H1 (cell line): Measurements from ENCODE around the gene LCE5A. TPM values are rescaled to one million over a fixed set of nuclear protein-coding genes. Genes with fewer than 3 reads are reported as not detected.

ENCODE experiments used
- CTCF ChIA-PET: fragments of 300-600 bp; sonication (Branson Sonifier 250); formaldehyde crosslinking; loops from one replicate; lab custom pipeline; 2021; ENCODE audit not compliant: partially characterized antibody; lab: Charles Lee
- POLR2A ChIA-PET: fragments of 300-600 bp; sonication (Branson Sonifier 250); formaldehyde crosslinking; loops from one replicate; lab custom pipeline; 2021; ENCODE audit warnings: inconsistent platforms; ENCODE audit not compliant: partially characterized antibody; lab: Charles Lee
- DNase-seq, 2 experiments: peaks; one replicate each; pipeline versions ENCODE4 v3.0.0 to v3.0.0-alpha.2; 2010 to 2022; ENCODE audit warnings: low spot score in 2 of 2, low read depth in 1 of 2, mixed read lengths in 1 of 2
- FAIRE-seq: peaks from 2 replicates; lab custom pipeline; 2011; peaks lifted over from hg19 to GRCh38; lab: Jason Lieb, UNC
- H2AFZ ChIP-seq: 2 replicates; pipeline ENCODE4 v1.8.1; 2012; ENCODE audit warnings: low read length, inconsistent platforms
- H2AK5ac ChIP-seq: 2 replicates; pipeline ENCODE4 v1.6.1; 2013; ENCODE audit warnings: low read depth, low read length
- H2BK120ac ChIP-seq: replicated peaks from 2 replicates; pipeline ENCODE3; 2013; ENCODE audit warnings: low read depth, low read length, inconsistent platforms
- H2BK12ac ChIP-seq: 2 replicates; pipeline ENCODE4 v1.6.1; 2013; ENCODE audit warnings: low read depth, low read length
- H2BK15ac ChIP-seq: 2 replicates; pipeline ENCODE4 v1.6.1; 2013; ENCODE audit warnings: low read length
- H2BK20ac ChIP-seq: 2 replicates; pipeline ENCODE4 v1.6.1; 2013; ENCODE audit warnings: low read length
- H2BK5ac ChIP-seq: 2 replicates; pipeline ENCODE4 v1.6.1; 2013; ENCODE audit warnings: low read depth, low read length
- H3K14ac ChIP-seq: 2 replicates; pipeline ENCODE4 v1.6.1; 2013; ENCODE audit warnings: inconsistent platforms; ENCODE audit not compliant: insufficient read length
- H3K18ac ChIP-seq: 2 replicates; pipeline ENCODE4 v1.6.1; 2013; ENCODE audit warnings: low read length; ENCODE audit errors: extremely low read depth
- H3K23ac ChIP-seq: 2 replicates; pipeline ENCODE4 v1.6.1; 2013; ENCODE audit warnings: inconsistent platforms; ENCODE audit not compliant: insufficient read length
- H3K23me2 ChIP-seq: 2 replicates; pipeline ENCODE4 v1.6.1; 2013; ENCODE audit warnings: low read depth, low read length
- H3K27ac ChIP-seq: 2 replicates; pipeline ENCODE4 v1.6.1; 2011; ENCODE audit warnings: low read depth, low read length, inconsistent platforms
- H3K27me3 ChIP-seq, 4 experiments: replicated peaks in 1 of 4; 1 replicate in 1 of 4; 2 replicates in 3 of 4; pipeline versions ENCODE4 v1.6.1 to v1.8.1; 2011 to 2013; ENCODE audit warnings: low read length in 3 of 4, mild to moderate bottlenecking in 3 of 4, inconsistent platforms in 2 of 4, mixed read lengths in 2 of 4, moderate library complexity in 1 of 4; ENCODE audit not compliant: control insufficient read depth in 3 of 4, insufficient read depth in 3 of 4; ENCODE audit errors: extremely low read depth in 1 of 4
- H3K36me3 ChIP-seq, 4 experiments: 2 replicates each; pipeline versions ENCODE4 v1.6.1 to v1.8.1; 2011 to 2013; ENCODE audit warnings: mild to moderate bottlenecking in 4 of 4, low read length in 3 of 4, moderate library complexity in 2 of 4, control low read depth in 1 of 4, inconsistent platforms in 1 of 4; ENCODE audit not compliant: insufficient read depth in 4 of 4, control insufficient read depth in 2 of 4
- H3K4ac ChIP-seq: replicated peaks from 2 replicates; pipeline ENCODE3; 2013; ENCODE audit warnings: low read length, low read depth, mixed read lengths, inconsistent platforms; ENCODE audit not compliant: insufficient read length
- H3K4me1 ChIP-seq, 4 experiments: replicated peaks in 1 of 4; 1 replicate in 1 of 4; 2 replicates in 3 of 4; pipeline versions ENCODE4 v1.6.1 to v1.8.1; 2011 to 2013; ENCODE audit warnings: low read length in 3 of 4, inconsistent platforms in 2 of 4, mixed read lengths in 1 of 4; ENCODE audit not compliant: insufficient read depth in 4 of 4, control insufficient read depth in 3 of 4
- H3K4me2 ChIP-seq, 2 experiments: 2 replicates each; pipeline versions ENCODE4 v1.6.1 to v1.8.1; 2011 to 2013; ENCODE audit warnings: low read depth in 2 of 2, low read length in 2 of 2, control low read depth in 1 of 2, inconsistent platforms in 1 of 2, mild to moderate bottlenecking in 1 of 2; ENCODE audit not compliant: insufficient read depth in 1 of 2
- H3K4me3 ChIP-seq, 4 experiments: fragments of 200-600, 300-600 bp in 1 of 4; sonication (generic), shearing (Covaris generic), sonication (Bioruptor Twin) in 1 of 4; 2 replicates each; pipeline versions ENCODE4 v1.5.1 to v1.8.1; 2011 to 2016; ENCODE audit warnings: low read length in 4 of 4, low read depth in 3 of 4, control low read depth in 2 of 4, inconsistent platforms in 2 of 4, mild to moderate bottlenecking in 2 of 4, mixed read lengths in 1 of 4, moderate library complexity in 1 of 4; ENCODE audit not compliant: insufficient read depth in 2 of 4; ENCODE audit errors: extremely low read depth in 1 of 4
- H3K56ac ChIP-seq: replicated peaks from 2 replicates; pipeline ENCODE3; 2013; ENCODE audit warnings: low read depth, mild to moderate bottlenecking, mixed read lengths, low read length, inconsistent platforms; ENCODE audit not compliant: insufficient read length
- H3K79me1 ChIP-seq: 2 replicates; pipeline ENCODE4 v1.6.1; 2013; ENCODE audit warnings: low read depth, low read length, control low read depth
- H3K79me2 ChIP-seq, 2 experiments: 2 replicates each; pipeline versions ENCODE4 v1.6.1 to v1.8.1; 2012 to 2013; ENCODE audit warnings: low read length in 2 of 2, mild to moderate bottlenecking in 2 of 2, inconsistent platforms in 1 of 2; ENCODE audit not compliant: insufficient read depth in 2 of 2, control insufficient read depth in 1 of 2
- H3K9ac ChIP-seq, 4 experiments: replicated peaks in 1 of 4; 1 replicate in 1 of 4; 2 replicates in 3 of 4; pipeline versions ENCODE4 v1.6.1 to v1.8.1; 2011 to 2013; ENCODE audit warnings: low read depth in 3 of 4, low read length in 3 of 4, control low read depth in 2 of 4, mild to moderate bottlenecking in 2 of 4, moderate library complexity in 2 of 4, inconsistent platforms in 1 of 4; ENCODE audit errors: extremely low read depth in 1 of 4
- H3K9me3 ChIP-seq, 2 experiments: 2 replicates each; pipeline versions ENCODE4 v1.6.1 to v1.8.1; 2012 to 2013; ENCODE audit warnings: mild to moderate bottlenecking in 2 of 2, moderate library complexity in 2 of 2, control low read depth in 1 of 2, inconsistent platforms in 1 of 2, low read depth in 1 of 2, low read length in 1 of 2, mixed read lengths in 1 of 2; ENCODE audit not compliant: insufficient read depth in 2 of 2
- H4K20me1 ChIP-seq, 2 experiments: replicated peaks in 1 of 2; 2 replicates each; pipeline versions ENCODE3 to v1.8.1; 2011 to 2013; ENCODE audit warnings: inconsistent platforms in 2 of 2, low read length in 2 of 2, mild to moderate bottlenecking in 1 of 2; ENCODE audit not compliant: insufficient read depth in 2 of 2, control insufficient read depth in 1 of 2
- H4K5ac ChIP-seq: 2 replicates; pipeline ENCODE4 v1.6.1; 2013; ENCODE audit warnings: low read length, low read depth, mixed read lengths, inconsistent platforms; ENCODE audit not compliant: insufficient read length
- H4K8ac ChIP-seq: 2 replicates; pipeline ENCODE4 v1.8.0; 2013; ENCODE audit warnings: mild to moderate bottlenecking, moderate library complexity, low read length, inconsistent platforms; ENCODE audit not compliant: insufficient read depth; ENCODE audit errors: extremely low read depth
- H4K91ac ChIP-seq: replicated peaks from 2 replicates; pipeline ENCODE3; 2013; ENCODE audit warnings: low read length, mixed read lengths, inconsistent platforms; ENCODE audit not compliant: insufficient read length
- CREB1 ChIP-seq: IDR thresholded peaks from 2 replicates; pipeline ENCODE4 v1.6.1; 2012; ENCODE audit warnings: inconsistent platforms
- CTCF ChIP-seq, 3 experiments: IDR thresholded peaks; 1 replicate in 2 of 3; 2 replicates in 1 of 3; pipeline versions ENCODE4 v1.5.1 to v1.6.1; 2011; ENCODE audit warnings: low read length in 3 of 3, mild to moderate bottlenecking in 3 of 3, inconsistent platforms in 2 of 3, low read depth in 1 of 3, moderate library complexity in 1 of 3; ENCODE audit not compliant: insufficient read depth in 1 of 3; ENCODE audit errors: control extremely low read depth in 1 of 3
- RAD21 ChIP-seq, 2 experiments: IDR thresholded peaks in 1 of 2; conservative IDR thresholded peaks in 1 of 2; 2 replicates each; pipeline ENCODE4 v1.6.1; 2011; ENCODE audit warnings: low read depth in 2 of 2, low read length in 2 of 2, improper control_type of control experiment in 1 of 2, inconsistent platforms in 1 of 2, mild to moderate bottlenecking in 1 of 2, moderate library complexity in 1 of 2
- WGBS, 2 experiments: shearing (Covaris generic) in 1 of 2; methylation state at CpG; one replicate each; pipeline versions ENCODE4 v1.1.6 to v1.1.7; 2013 to 2015; ENCODE audit warnings: low lambda C conversion rate in 2 of 2, mixed read lengths in 2 of 2, inconsistent platforms in 1 of 2, low coverage in 1 of 2, missing lambda C conversion rate in 1 of 2; ENCODE audit not compliant: insufficient replicate concordance in 2 of 2, insufficient coverage in 1 of 2, insufficient read length in 1 of 2; ENCODE audit errors: extremely low coverage in 1 of 2, missing lambda C conversion rate in 1 of 2; 5-methylcytosine and 5-hydroxymethylcytosine counted together
- polyA plus RNA-seq, 7 experiments: library from polyadenylated mRNA; depleted of rRNA in 3 of 7; stranded (reverse) in 5 of 7; unstranded in 2 of 7; fragments of >200 nt in 5 of 7; fragments of 200-250 nt in 2 of 7; gene quantifications; 1 replicate in 5 of 7; 2 replicates in 1 of 7; 4 replicates in 1 of 7; pipeline versions ENCODE4 v1.2.1 to v1.2.3, GENCODE V29; 2011 to 2013; ENCODE audit warnings: missing spikeins in 2 of 7, mixed read lengths in 2 of 7
- total RNA-seq: library from RNA; stranded (reverse); fragmentation: NEBNext Ultra II Directional; extraction: Animal tissue kit (Norgen Biotek cat#: 25700); gene quantifications from 2 replicates; pipeline ENCODE4 v1.2.1, GENCODE V29; 2021

The LCE5A gene
- total and polyA plus RNA-seq, 2 of the 8 experiments (the other 6 are each of a cell fraction or from before 2014, with no cell fraction given): not detected

- Histone ChIP-seq H3K4me3 (no peak overlapping the region), H3K18ac (no peak overlapping the region), H3K4me2 (no peak overlapping the region), H3K79me1 (no peaks in the 10 kb centered on the region), H4K5ac (no peak overlapping the region), H4K91ac (no peak overlapping the region), H2BK5ac (no peak overlapping the region), H2AK5ac (no peak overlapping the region), H3K4me1 (no peaks in the 10 kb centered on the region), H2BK12ac (no peak overlapping the region), H3K9me3 (peaks cover 66 to 71% of the 10 kb centered on the region in 2 experiments), H3K56ac (no peak overlapping the region), H3K36me3 (no peaks in the 10 kb centered on the region), H2BK20ac (no peak overlapping the region), H3K27ac (no peak overlapping the region), H4K20me1 (no peaks in the 10 kb centered on the region), H3K23me2 (no peaks in the 10 kb centered on the region), H2BK120ac (no peak overlapping the region), H3K4ac (no peak overlapping the region), H3K23ac (no peak overlapping the region), H3K14ac (no peak overlapping the region), H2AFZ (no peak overlapping the region), H2BK15ac (no peak overlapping the region), H3K9ac (no peak overlapping the region), H4K8ac (no peak overlapping the region), H3K27me3 (no peaks in the 10 kb centered on the region), H3K79me2 (no peaks in the 10 kb centered on the region)
- TF ChIP-seq CTCF (IDR thresholded peaks at IDR 0.05; ENCODE audit: control extremely low read depth in 1 of 3, insufficient read depth in 1 of 3, low read depth in 1 of 3, low read length in 3 of 3): peak; percentile 17 to 40 (median 32); a peak in 3 of 4 replicates
- peak; percentile 33 to 54 for TF ChIP-seq RAD21 (IDR thresholded peaks at IDR 0.05 in 1 of 2, conservative IDR thresholded peaks at IDR 0.05 in 1 of 2; ENCODE audit: low read depth in 2 of 2, low read length in 2 of 2)
- no peak for TF ChIP-seq CREB1
- FAIRE-seq (no peak), DNase-seq (peak in 1 of 2 experiments; percentile 62)
- ChIA-PET POLR2A (no interaction called here), CTCF (no interaction called here)
- WGBS, 2 experiments: 63% methylated on average over 7 of the region's 7 CpGs; no CpG with 5 or more reads in 1 of the 2 experiments
These were observed 22.8 kb downstream of the LCE5A start for GRCh38 chr1:152533327-152533938.
